GM06990 (cell line): ENCODE data around the gene GBF1.

ENCODE experiments used
- DNase-seq: peaks from one replicate; pipeline ENCODE4 v3.0.0-alpha.2; 2011; ENCODE audit not compliant: insufficient read length; ENCODE audit errors: extremely low read depth
- H3K27me3 ChIP-seq: replicated peaks from 2 replicates; pipeline ENCODE4 v1.6.0; 2011; ENCODE audit warnings: low read length; ENCODE audit not compliant: control insufficient read depth, insufficient read depth
- H3K36me3 ChIP-seq: 2 replicates; pipeline ENCODE4 v1.5.1; 2011; ENCODE audit warnings: low read length; ENCODE audit not compliant: control insufficient read depth, insufficient read depth
- H3K4me3 ChIP-seq: replicated peaks from 2 replicates; pipeline ENCODE4 v1.5.1; 2011; ENCODE audit warnings: low read depth, mild to moderate bottlenecking, control low read depth, low read length
- TF ChIP-seq, protein P1 (sequence below): IDR thresholded peaks from 2 replicates; pipeline ENCODE4 v1.5.1; 2011; ENCODE audit warnings: low read length, control low read depth, mild to moderate bottlenecking, inconsistent platforms; ENCODE audit not compliant: insufficient read depth, poor library complexity, severe bottlenecking

Gene GBF1

DNA sequence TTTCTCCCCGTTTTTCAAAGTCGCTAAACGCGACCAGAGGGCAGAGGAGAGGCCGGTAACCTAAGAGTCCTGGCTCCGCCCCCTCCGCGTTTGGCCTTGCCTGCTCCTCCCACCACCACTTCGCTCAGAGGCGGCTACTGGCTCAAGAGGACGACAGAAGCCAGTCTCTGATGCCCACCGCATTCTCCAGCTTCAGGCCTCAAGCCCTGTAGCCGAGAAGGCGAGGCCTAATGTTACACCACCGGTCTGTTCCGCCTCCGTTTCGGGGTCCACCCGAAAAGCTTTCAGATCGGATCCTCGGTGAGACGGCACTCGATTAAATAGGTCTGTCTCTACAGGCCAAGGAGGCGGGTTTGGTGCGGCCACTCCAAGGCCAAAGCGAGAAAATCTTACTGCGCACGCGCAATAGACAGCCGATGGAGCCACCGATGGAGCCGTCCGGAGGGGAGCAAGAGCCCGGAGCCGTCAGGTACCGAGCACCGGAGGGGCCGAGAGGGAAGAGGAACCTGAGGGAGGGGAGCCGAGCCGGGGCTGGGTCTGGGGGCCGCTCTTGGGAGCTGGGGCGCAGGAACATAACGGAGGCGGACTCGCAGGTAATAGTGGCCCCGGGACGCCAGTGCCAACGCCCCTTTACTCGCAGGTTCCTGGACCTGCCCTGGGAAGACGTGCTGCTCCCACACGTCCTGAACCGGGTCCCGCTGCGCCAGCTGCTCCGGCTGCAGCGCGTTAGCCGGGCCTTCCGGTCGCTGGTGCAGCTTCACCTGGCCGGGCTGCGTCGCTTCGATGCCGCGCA lies 175.6 kb downstream of the GBF1 start, which contains the start of gene FBXL15:
TSS of gene FBXL15 (plus strand) at position 123 of the 793 bp plus-strand sequence. CDS start at position 417, 294 bp downstream.
- Histone ChIP-seq H3K36me3 (peaks cover 7% of the 10 kb centered on the region), H3K4me3 (peak within 1 kb of the TSS; percentile 83), H3K27me3 (no peaks in the 10 kb centered on the region; the same call in 1 of the 2 replicates)
- peak; percentile 96 for DNase-seq
- TF ChIP-seq, protein P1, sequence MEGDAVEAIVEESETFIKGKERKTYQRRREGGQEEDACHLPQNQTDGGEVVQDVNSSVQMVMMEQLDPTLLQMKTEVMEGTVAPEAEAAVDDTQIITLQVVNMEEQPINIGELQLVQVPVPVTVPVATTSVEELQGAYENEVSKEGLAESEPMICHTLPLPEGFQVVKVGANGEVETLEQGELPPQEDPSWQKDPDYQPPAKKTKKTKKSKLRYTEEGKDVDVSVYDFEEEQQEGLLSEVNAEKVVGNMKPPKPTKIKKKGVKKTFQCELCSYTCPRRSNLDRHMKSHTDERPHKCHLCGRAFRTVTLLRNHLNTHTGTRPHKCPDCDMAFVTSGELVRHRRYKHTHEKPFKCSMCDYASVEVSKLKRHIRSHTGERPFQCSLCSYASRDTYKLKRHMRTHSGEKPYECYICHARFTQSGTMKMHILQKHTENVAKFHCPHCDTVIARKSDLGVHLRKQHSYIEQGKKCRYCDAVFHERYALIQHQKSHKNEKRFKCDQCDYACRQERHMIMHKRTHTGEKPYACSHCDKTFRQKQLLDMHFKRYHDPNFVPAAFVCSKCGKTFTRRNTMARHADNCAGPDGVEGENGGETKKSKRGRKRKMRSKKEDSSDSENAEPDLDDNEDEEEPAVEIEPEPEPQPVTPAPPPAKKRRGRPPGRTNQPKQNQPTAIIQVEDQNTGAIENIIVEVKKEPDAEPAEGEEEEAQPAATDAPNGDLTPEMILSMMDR: no peak

DNA sequence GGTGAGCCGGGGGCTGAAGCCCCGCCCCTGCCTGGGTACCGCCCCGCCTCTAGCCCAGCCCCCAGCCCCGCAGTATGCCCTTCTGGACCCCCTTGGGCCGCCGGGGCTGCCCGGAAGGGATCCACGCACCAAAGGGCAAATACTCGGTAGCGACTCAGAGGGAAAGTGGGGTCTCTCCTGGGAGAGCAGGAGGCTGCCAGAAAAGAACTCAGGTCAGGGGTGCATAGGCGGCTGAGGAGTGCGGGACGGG lies 176.1 kb downstream of the GBF1 start:
- Histone ChIP-seq H3K36me3 (peaks cover 7% of the 10 kb centered on the region), H3K4me3 (peak overlapping the region; percentile 83), H3K27me3 (no peaks in the 10 kb centered on the region; the same call in 1 of the 2 replicates)
- DNase-seq: no peak
- TF ChIP-seq, protein P1: no peak

DNA sequence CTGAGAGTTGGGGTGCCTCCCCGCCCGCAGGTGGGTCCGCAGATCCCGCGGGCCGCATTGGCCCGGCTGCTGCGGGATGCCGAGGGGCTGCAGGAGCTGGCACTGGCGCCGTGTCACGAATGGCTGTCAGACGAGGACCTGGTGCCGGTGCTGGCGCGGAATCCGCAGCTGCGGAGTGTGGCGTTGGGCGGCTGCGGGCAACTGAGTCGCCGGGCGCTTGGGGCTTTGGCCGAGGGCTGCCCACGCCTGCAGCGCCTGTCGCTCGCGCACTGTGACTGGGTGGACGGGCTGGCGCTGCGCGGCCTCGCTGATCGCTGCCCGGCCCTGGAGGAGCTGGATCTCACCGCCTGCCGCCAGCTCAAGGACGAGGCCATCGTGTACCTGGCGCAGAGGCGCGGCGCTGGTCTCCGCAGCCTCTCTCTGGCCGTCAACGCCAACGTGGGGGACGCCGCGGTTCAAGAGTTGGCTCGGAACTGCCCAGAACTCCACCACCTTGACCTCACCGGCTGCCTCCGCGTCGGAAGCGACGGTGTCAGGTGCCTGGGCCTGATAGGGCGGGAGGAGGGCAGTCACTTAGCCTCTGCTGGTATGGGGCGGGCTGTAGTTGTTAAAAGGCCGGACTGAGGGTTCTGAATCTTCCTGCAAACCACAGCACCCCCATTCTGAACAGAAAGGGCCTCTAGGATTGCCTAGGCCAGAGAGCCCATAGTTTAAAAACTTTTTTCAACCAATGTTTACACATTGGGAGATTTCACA lies 176.6 kb downstream of the GBF1 start:
- peaks cover 7% of the 10 kb centered on the region for H3K36me3 ChIP-seq
- TF ChIP-seq, protein P1: no peak
- no peaks in the 10 kb centered on the region; the same call in 1 of the 2 replicates for H3K27me3 ChIP-seq
- DNase-seq: no peak
- H3K4me3 ChIP-seq: peak overlapping the region; percentile 83

DNA sequence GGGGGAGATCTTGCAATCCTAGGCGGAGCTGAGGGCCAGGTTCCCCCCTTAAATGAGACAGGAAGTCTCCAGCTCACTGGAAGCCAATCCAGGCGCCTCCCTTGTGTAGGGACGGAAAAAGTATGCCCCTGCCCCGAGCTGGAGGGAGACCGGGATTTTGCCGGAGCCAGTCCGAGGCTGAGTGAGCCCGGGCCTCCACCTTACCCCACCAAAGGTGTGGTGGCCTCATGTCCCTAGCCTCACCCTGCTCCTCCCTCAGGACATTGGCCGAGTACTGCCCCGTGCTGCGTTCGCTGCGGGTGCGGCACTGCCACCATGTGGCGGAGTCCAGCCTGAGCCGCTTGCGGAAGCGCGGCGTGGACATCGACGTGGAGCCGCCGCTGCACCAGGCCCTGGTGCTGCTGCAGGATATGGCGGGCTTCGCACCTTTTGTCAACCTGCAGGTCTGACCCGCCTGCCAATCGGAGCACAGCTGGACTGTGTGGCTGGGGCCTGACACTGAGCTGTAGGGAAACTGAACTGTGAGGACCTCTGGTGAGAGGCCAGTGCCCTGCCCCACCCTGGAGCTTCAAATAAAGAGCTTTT lies 177.3 kb downstream of the GBF1 start:
- Histone ChIP-seq H3K27me3 (no peaks in the 10 kb centered on the region; the same call in 1 of the 2 replicates), H3K36me3 (peaks cover 7% of the 10 kb centered on the region), H3K4me3 (peak overlapping the region; percentile 83; the same call in 1 of the 2 replicates)
- TF ChIP-seq, protein P1: peak; percentile 41
- DNase-seq: peak; percentile 84

DNA sequence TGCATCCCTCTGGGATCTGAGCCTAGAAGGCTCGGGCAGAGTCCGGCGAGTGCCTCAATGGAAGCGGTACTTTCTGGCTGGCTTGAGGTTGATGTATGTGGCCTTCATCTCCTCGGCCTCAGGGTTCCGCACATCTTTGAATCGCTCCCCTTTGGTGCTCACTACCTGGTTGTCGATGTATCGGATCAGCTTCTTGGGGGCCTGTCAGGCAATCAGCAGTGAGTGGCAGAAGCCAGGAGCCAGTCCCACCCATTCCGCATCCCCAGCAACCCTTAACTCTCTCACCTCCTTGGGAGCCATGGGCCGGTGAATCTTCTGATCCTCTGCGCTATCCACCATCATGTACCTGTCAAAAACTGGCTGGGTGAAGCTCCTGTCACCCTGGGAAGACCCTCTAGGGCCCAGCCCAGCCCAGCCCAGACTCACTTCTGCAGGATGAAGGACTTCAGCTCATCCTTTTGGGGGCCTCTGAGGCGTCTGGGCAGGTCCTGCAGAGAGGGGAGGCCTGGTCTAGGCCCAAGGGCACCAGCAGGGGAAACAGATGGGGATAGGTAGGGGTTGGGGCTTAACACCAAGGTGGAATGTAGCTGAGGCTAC lies 178.1 kb downstream of the GBF1 start:
- Histone ChIP-seq H3K36me3 (peaks cover 7% of the 10 kb centered on the region), H3K4me3 (no peak overlapping the region), H3K27me3 (no peaks in the 10 kb centered on the region; the same call in 1 of the 2 replicates)
- no peak for DNase-seq
- TF ChIP-seq, protein P1: no peak
